ENCODE results near the gene ING3. TPM values are rescaled to one million over a fixed set of nuclear protein-coding genes. Genes with fewer than 3 reads are reported as not detected.
A peak's percentile ranks its signal among the peaks of the same experiment; 100 is the strongest.

ING3 gene
- total RNA-seq, 1 experiment from 2014 or later = 23.1 TPM

- no peaks in the 10 kb centered on the region for H3K27me3 Mint-ChIP-seq (ENCODE audit: low read depth)
- peak overlapping the region in 2 of 3 experiments; percentile 49 to 61; a peak in 1 of 7 replicates for H3K27ac Mint-ChIP-seq
- Histone ChIP-seq H3K9ac (ENCODE audit: extremely low read depth, insufficient read length, low read length) (no peak overlapping the region), H4K8ac (replicated peaks; ENCODE audit: insufficient read length, low read depth, low read length) (no peak overlapping the region), H2BK20ac (ENCODE audit: low read depth, low read length, poor library complexity, severe bottlenecking) (no peak overlapping the region), H4K20me1 (ENCODE audit: control insufficient read depth, insufficient read depth, insufficient read length) (no peaks in the 10 kb centered on the region), H3K27ac (ENCODE audit: insufficient read length, low read depth, low read length) (no peak overlapping the region), H3K4me2 (ENCODE audit: insufficient read depth, insufficient read length, low read length) (no peak overlapping the region), H2BK15ac (ENCODE audit: low read depth, low read length) (no peak overlapping the region), H3K14ac (ENCODE audit: insufficient read depth, low read length) (no peak overlapping the region; the same call in 1 of the 2 replicates), H3K18ac (ENCODE audit: insufficient read length, low read depth, low read length) (peak overlapping the region; percentile 57), H3K56ac (ENCODE audit: insufficient read length, low read depth, low read length) (no peak overlapping the region), H2BK5ac (ENCODE audit: insufficient read length, low read length) (peak overlapping the region; percentile 50), H4K5ac (ENCODE audit: insufficient read length, low read depth, low read length) (no peak overlapping the region), H2BK120ac (ENCODE audit: low read depth, low read length, poor library complexity, severe bottlenecking) (no peak overlapping the region), H3K79me1 (ENCODE audit: insufficient read depth, low read depth, low read length, poor library complexity, severe bottlenecking) (no peaks in the 10 kb centered on the region), H3K23me2 (ENCODE audit: insufficient read length, low read depth, low read length, poor library complexity, severe bottlenecking) (no peaks in the 10 kb centered on the region), H3K79me2 (ENCODE audit: insufficient read depth, low read length) (no peaks in the 10 kb centered on the region), H2BK12ac (ENCODE audit: insufficient read length, low read depth, low read length) (no peak overlapping the region), H3T11ph (ENCODE audit: low read length) (no peak overlapping the region), H2AK5ac (ENCODE audit: insufficient read length, low read length) (no peak overlapping the region), H3K23ac (ENCODE audit: insufficient read length, low read depth, low read length) (no peak overlapping the region), H3K4me1 (ENCODE audit: insufficient read depth, low read length) (peaks cover 6% of the 10 kb centered on the region; the same call in 1 of the 2 replicates), H2AFZ (ENCODE audit: low read length) (peak overlapping the region; percentile 71), H4K91ac (ENCODE audit: insufficient read length, low read depth, low read length) (no peak overlapping the region), H3K4ac (ENCODE audit: low read depth, low read length) (no peak overlapping the region), H3K9me3 (ENCODE audit: control insufficient read depth, low read depth, low read length) (no peaks in the 10 kb centered on the region), H3K27me3 (ENCODE audit: insufficient read depth, low read length) (no peaks in the 10 kb centered on the region)
- DNase-seq = no peak
- H3K4me1 Mint-ChIP-seq = peaks cover 21 to 26% of the 10 kb centered on the region in 2 experiments
- TF ChIP-seq, protein P1, sequence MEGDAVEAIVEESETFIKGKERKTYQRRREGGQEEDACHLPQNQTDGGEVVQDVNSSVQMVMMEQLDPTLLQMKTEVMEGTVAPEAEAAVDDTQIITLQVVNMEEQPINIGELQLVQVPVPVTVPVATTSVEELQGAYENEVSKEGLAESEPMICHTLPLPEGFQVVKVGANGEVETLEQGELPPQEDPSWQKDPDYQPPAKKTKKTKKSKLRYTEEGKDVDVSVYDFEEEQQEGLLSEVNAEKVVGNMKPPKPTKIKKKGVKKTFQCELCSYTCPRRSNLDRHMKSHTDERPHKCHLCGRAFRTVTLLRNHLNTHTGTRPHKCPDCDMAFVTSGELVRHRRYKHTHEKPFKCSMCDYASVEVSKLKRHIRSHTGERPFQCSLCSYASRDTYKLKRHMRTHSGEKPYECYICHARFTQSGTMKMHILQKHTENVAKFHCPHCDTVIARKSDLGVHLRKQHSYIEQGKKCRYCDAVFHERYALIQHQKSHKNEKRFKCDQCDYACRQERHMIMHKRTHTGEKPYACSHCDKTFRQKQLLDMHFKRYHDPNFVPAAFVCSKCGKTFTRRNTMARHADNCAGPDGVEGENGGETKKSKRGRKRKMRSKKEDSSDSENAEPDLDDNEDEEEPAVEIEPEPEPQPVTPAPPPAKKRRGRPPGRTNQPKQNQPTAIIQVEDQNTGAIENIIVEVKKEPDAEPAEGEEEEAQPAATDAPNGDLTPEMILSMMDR (conservative IDR thresholded peaks at IDR 0.05) = no peak
- no peaks in the 10 kb centered on the region for H3K36me3 Mint-ChIP-seq (ENCODE audit: insufficient read depth in 1 of 3, low read depth in 3 of 3)
- no peaks in the 10 kb centered on the region for H3K9me3 Mint-ChIP-seq
- no peak overlapping the region for H3K4me3 Mint-ChIP-seq
- no CpG with 5 or more reads among the region's 2 CpGs for WGBS (ENCODE audit: extremely low coverage, insufficient read length, low lambda C conversion rate)
These were observed 23.6 kb upstream of the ING3 start for GRCh38 chr7:120926943-120927346.
